Mesothelial cell of epicardium (in vitro differentiated cells): ENCODE measurements around the gene CPLANE1. TPM values are rescaled to one million over a fixed set of nuclear protein-coding genes. Genes with fewer than 3 reads are reported as not detected.
"Not testable (repeated sequence)": the region's sequence is repeated elsewhere in the genome, so short reads cannot be mapped to it uniquely, and the experiment has no call there.

ENCODE experiments used
- DNase-seq, 2 experiments: peaks; one replicate each; pipeline ENCODE4 v3.0.0; 2021; ENCODE audit warnings: low spot score in 2 of 2; ENCODE audit not compliant: unreplicated experiment in 2 of 2
- H3K27ac Mint-ChIP-seq: 2 replicates; pipeline ENCODE4 v1.8.0; 2021; ENCODE audit warnings: mixed read lengths
- H3K27me3 Mint-ChIP-seq: 2 replicates; pipeline ENCODE4 v1.8.0; 2021; ENCODE audit warnings: low read depth, mixed read lengths
- H3K36me3 Mint-ChIP-seq: 2 replicates; pipeline ENCODE4 v1.8.0; 2021; ENCODE audit warnings: mixed read lengths
- H3K4me1 Mint-ChIP-seq: 2 replicates; pipeline ENCODE4 v1.8.0; 2021; ENCODE audit warnings: mixed read lengths
- H3K4me3 Mint-ChIP-seq: 2 replicates; pipeline ENCODE4 v1.8.0; 2021; ENCODE audit warnings: mild to moderate bottlenecking, moderate library complexity, mixed read lengths
- H3K9me3 Mint-ChIP-seq: 2 replicates; pipeline ENCODE4 v1.8.0; 2021; ENCODE audit warnings: mixed read lengths
- CTCF ChIP-seq: fragments of 200-600 bp; sonication (generic); IDR thresholded peaks from one replicate; pipeline ENCODE4 v1.5.0; 2021; ENCODE audit warnings: antibody characterized with exemption; ENCODE audit not compliant: unreplicated experiment
- total RNA-seq: library from RNA; stranded (reverse); gene quantifications from 3 replicates; pipeline ENCODE4 v1.2.1, GENCODE V29; 2021

The CPLANE1 gene
- total RNA-seq, 1 donor from 2014 or later: 32.3 TPM

GRCh38 chr5:37109338-37109737, 139.8 kb downstream of the CPLANE1 start:
- Mint-ChIP-seq H3K9me3 (peaks cover 7% of the 10 kb centered on the region), H3K27ac (no peak overlapping the region), H3K27me3 (no peaks in the 10 kb centered on the region), H3K4me3 (no peak overlapping the region), H3K4me1 (no peaks in the 10 kb centered on the region), H3K36me3 (peaks cover 58% of the 10 kb centered on the region)
- no peak for TF ChIP-seq CTCF
- DNase-seq: no peak

- Mint-ChIP-seq H3K4me3 (no peak overlapping the region), H3K36me3 (peaks cover 86% of the 10 kb centered on the region), H3K9me3 (peaks cover 63% of the 10 kb centered on the region), H3K27me3 (no peaks in the 10 kb centered on the region), H3K4me1 (no peaks in the 10 kb centered on the region), H3K27ac (no peak overlapping the region)
- no peak for DNase-seq
- TF ChIP-seq CTCF: no peak
These were observed 145.9 kb downstream of the CPLANE1 start for GRCh38 chr5:37103302-37103701.

GRCh38 chr5:37099267-37099666, 149.9 kb downstream of the CPLANE1 start:
- H3K4me3 Mint-ChIP-seq, H3K27me3 Mint-ChIP-seq, H3K27ac Mint-ChIP-seq, DNase-seq, H3K4me1 Mint-ChIP-seq: not testable (repeated sequence)
- peaks cover 86% of the 10 kb centered on the region for H3K36me3 Mint-ChIP-seq
- peaks cover 94% of the 10 kb centered on the region for H3K9me3 Mint-ChIP-seq

GRCh38 chr5:37093795-37094194, 155.4 kb downstream of the CPLANE1 start:
- H3K27ac Mint-ChIP-seq, H3K4me1 Mint-ChIP-seq, DNase-seq, H3K4me3 Mint-ChIP-seq, H3K27me3 Mint-ChIP-seq: not testable (repeated sequence)
- H3K36me3 Mint-ChIP-seq: peaks cover 67% of the 10 kb centered on the region
- H3K9me3 Mint-ChIP-seq: peaks cover 68% of the 10 kb centered on the region

GRCh38 chr5:37090781-37091180, 158.4 kb downstream of the CPLANE1 start:
- Mint-ChIP-seq H3K36me3 (peaks cover 68% of the 10 kb centered on the region), H3K4me3 (no peak overlapping the region), H3K27me3 (no peaks in the 10 kb centered on the region), H3K4me1 (peaks cover 6% of the 10 kb centered on the region), H3K9me3 (peaks cover 58% of the 10 kb centered on the region), H3K27ac (no peak overlapping the region)
- TF ChIP-seq CTCF: no peak
- DNase-seq: no peak

- Mint-ChIP-seq H3K27me3 (no peaks in the 10 kb centered on the region), H3K27ac (no peak overlapping the region)
- no peak for TF ChIP-seq CTCF
These were observed 159.0 kb downstream of the CPLANE1 start for GRCh38 chr5:37090123-37090726.

GRCh38 chr5:37088009-37088408, 161.2 kb downstream of the CPLANE1 start:
- no peak overlapping the region for H3K4me3 Mint-ChIP-seq
- TF ChIP-seq CTCF: no peak
- no peak overlapping the region for H3K27ac Mint-ChIP-seq
- DNase-seq: no peak
- peaks cover 69% of the 10 kb centered on the region for H3K36me3 Mint-ChIP-seq
- peaks cover 62% of the 10 kb centered on the region for H3K9me3 Mint-ChIP-seq
- peaks cover 1% of the 10 kb centered on the region for H3K4me1 Mint-ChIP-seq
- no peaks in the 10 kb centered on the region for H3K27me3 Mint-ChIP-seq

More at GRCh38 chr5:37090123-37090726, 159.0 kb downstream of the CPLANE1 start:
- peaks cover 70% of the 10 kb centered on the region for H3K36me3 Mint-ChIP-seq
- H3K9me3 Mint-ChIP-seq: peaks cover 58% of the 10 kb centered on the region
- no peak overlapping the region for H3K4me3 Mint-ChIP-seq
- H3K4me1 Mint-ChIP-seq: peaks cover 6% of the 10 kb centered on the region
- DNase-seq: no peak
